IMR-90 (cell line): ENCODE measurements around the gene MYBPC3. TPM values are rescaled to one million over a fixed set of nuclear protein-coding genes. Genes with fewer than 3 reads are reported as not detected.

Source experiments
- ATAC-seq: fragments of 200-7000 bp; cut with Tn5 transposase; 2 replicates; pipeline ENCODE4 v1.9.1; 2020; ENCODE audit warnings: low read depth, mild to moderate bottlenecking, moderate library complexity
- BruUV-seq: library from RNA; stranded (reverse); fragments of 400-500 nt; replicated peaks from 2 replicates; lab custom pipeline; 2021; lab: Mats Ljungman, UMichigan
- CTCF ChIA-PET: fragments of 300-600 bp; formaldehyde crosslinking; extraction: SDS; loops from one replicate; lab custom pipeline; 2021; ENCODE audit warnings: antibody characterized with exemption; lab: Yijun Ruan, JAX
- POLR2A ChIA-PET: fragments of 300-600 bp; sonication (Branson Sonifier 250); formaldehyde crosslinking; loops from one replicate; lab custom pipeline; 2022; ENCODE audit warnings: antibody characterized with exemption; ENCODE audit not compliant: unreplicated experiment; lab: Charles Lee
- DNase-seq: peaks from one replicate; pipeline ENCODE4 v3.0.0; 2013
- H2AFZ ChIP-seq: replicated peaks from 2 replicates; pipeline ENCODE3; 2013; ENCODE audit warnings: low read length, mild to moderate bottlenecking; ENCODE audit not compliant: poor library complexity
- H2AK5ac ChIP-seq: 2 replicates; pipeline ENCODE4 v1.6.1; 2013; ENCODE audit warnings: low read depth, low read length, inconsistent platforms
- H2AK9ac ChIP-seq: replicated peaks from 2 replicates; pipeline ENCODE3; 2013; ENCODE audit warnings: mild to moderate bottlenecking, low read depth, low read length, moderate library complexity; ENCODE audit not compliant: poor library complexity
- H2BK120ac ChIP-seq: 2 replicates; pipeline ENCODE4 v1.6.1; 2013; ENCODE audit warnings: low read depth, low read length, inconsistent platforms
- H2BK15ac ChIP-seq: 3 replicates; pipeline ENCODE4 v1.6.1; 2013; ENCODE audit warnings: low read depth, low read length, inconsistent platforms
- H2BK20ac ChIP-seq: 2 replicates; pipeline ENCODE4 v1.6.1; 2013; ENCODE audit warnings: low read depth, mild to moderate bottlenecking, inconsistent platforms, low read length, moderate library complexity
- H2BK5ac ChIP-seq: 2 replicates; pipeline ENCODE4 v1.6.1; 2013; ENCODE audit warnings: mild to moderate bottlenecking, low read depth, low read length, inconsistent platforms; ENCODE audit not compliant: poor library complexity, severe bottlenecking
- H3K14ac ChIP-seq: replicated peaks from 2 replicates; pipeline ENCODE4 v1.6.1; 2013; ENCODE audit warnings: low read depth, low read length, inconsistent platforms
- H3K18ac ChIP-seq: 2 replicates; pipeline ENCODE4 v1.6.1; 2013; ENCODE audit warnings: low read depth, low read length, control low read depth
- H3K23ac ChIP-seq: 2 replicates; pipeline ENCODE4 v1.6.1; 2013; ENCODE audit warnings: low read depth, low read length, inconsistent platforms
- H3K27ac ChIP-seq: 2 replicates; pipeline ENCODE4 v1.5.1; 2013; ENCODE audit warnings: mild to moderate bottlenecking, control low read depth, low read length; ENCODE audit not compliant: insufficient read depth
- H3K27me3 ChIP-seq: 2 replicates; pipeline ENCODE4 v1.6.1; 2013; ENCODE audit warnings: low read length; ENCODE audit not compliant: control insufficient read depth, insufficient read depth
- H3K36me3 ChIP-seq: 2 replicates; pipeline ENCODE4 v1.6.1; 2013; ENCODE audit warnings: low read length, mixed read lengths; ENCODE audit not compliant: control insufficient read depth, insufficient read depth
- H3K4ac ChIP-seq: 2 replicates; pipeline ENCODE4 v1.6.1; 2013; ENCODE audit warnings: low read depth, low read length, inconsistent platforms
- H3K4me1 ChIP-seq: 2 replicates; pipeline ENCODE4 v1.6.1; 2013; ENCODE audit warnings: low read length, mixed read lengths; ENCODE audit not compliant: control insufficient read depth, insufficient read depth
- H3K4me2 ChIP-seq: 2 replicates; pipeline ENCODE4 v1.6.1; 2013; ENCODE audit warnings: low read depth, mild to moderate bottlenecking, control low read depth, low read length, moderate library complexity
- H3K4me3 ChIP-seq: 2 replicates; pipeline ENCODE4 v1.5.1; 2013; ENCODE audit warnings: low read depth, mild to moderate bottlenecking, control low read depth, low read length, moderate library complexity; ENCODE audit not compliant: insufficient read depth
- H3K56ac ChIP-seq: 2 replicates; pipeline ENCODE4 v1.6.1; 2013; ENCODE audit warnings: low read length, inconsistent platforms; ENCODE audit not compliant: insufficient read depth; ENCODE audit errors: extremely low read depth
- H3K79me1 ChIP-seq, 2 experiments: 2 replicates each; pipeline ENCODE4 v1.6.1; 2013; ENCODE audit warnings: low read length in 2 of 2, inconsistent platforms in 1 of 2, low read depth in 1 of 2
- H3K9ac ChIP-seq: 2 replicates; pipeline ENCODE4 v1.6.1; 2013; ENCODE audit warnings: low read depth, low read length, control low read depth
- H3K9me1 ChIP-seq: 2 replicates; pipeline ENCODE4 v1.6.1; 2013; ENCODE audit warnings: low read length, inconsistent platforms; ENCODE audit not compliant: insufficient read depth
- H3K9me3 ChIP-seq: 2 replicates; pipeline ENCODE4 v1.6.1; 2013; ENCODE audit warnings: low read length; ENCODE audit not compliant: control insufficient read depth, insufficient read depth
- H4K20me1 ChIP-seq: 2 replicates; pipeline ENCODE4 v1.6.1; 2013; ENCODE audit warnings: low read length, inconsistent platforms; ENCODE audit not compliant: insufficient read depth
- H4K5ac ChIP-seq: 2 replicates; pipeline ENCODE4 v1.6.1; 2013; ENCODE audit warnings: mild to moderate bottlenecking, low read depth, low read length, control low read depth
- H4K8ac ChIP-seq, 2 experiments: 2 replicates each; pipeline ENCODE4 v1.6.1; 2013; ENCODE audit warnings: low read depth in 2 of 2, low read length in 2 of 2, control low read depth in 1 of 2, inconsistent platforms in 1 of 2
- H4K91ac ChIP-seq: 2 replicates; pipeline ENCODE4 v1.6.1; 2013; ENCODE audit warnings: low read depth, low read length, inconsistent platforms; ENCODE audit not compliant: insufficient read depth
- CHD1 ChIP-seq: IDR thresholded peaks from 2 replicates; pipeline ENCODE4 v1.6.1; 2012; ENCODE audit warnings: low read depth, low read length, improper control_type of control experiment
- MAFK ChIP-seq: IDR thresholded peaks from 2 replicates; pipeline ENCODE4 v1.6.1; 2012; ENCODE audit warnings: low read depth, low read length, improper control_type of control experiment
- MAZ ChIP-seq: IDR thresholded peaks from 2 replicates; pipeline ENCODE4 v1.6.1; 2012; ENCODE audit warnings: low read depth, mild to moderate bottlenecking, low read length, improper control_type of control experiment, moderate library complexity, borderline replicate concordance
- NFE2L2 ChIP-seq: fragments of 150-350 bp; IDR thresholded peaks from 2 replicates; pipeline ENCODE4 v1.6.1; 2016; ENCODE audit warnings: low read depth, mild to moderate bottlenecking, low read length
- WGBS, 2 experiments: methylation state at CpG; one replicate each; pipeline versions ENCODE4 v1.1.5 to v1.1.7; 2013; ENCODE audit warnings: missing lambda C conversion rate in 2 of 2; ENCODE audit not compliant: insufficient read length in 1 of 2; ENCODE audit errors: extremely low coverage in 2 of 2; 5-methylcytosine and 5-hydroxymethylcytosine counted together
- dilution Hi-C: fragments of 300-500 bp; cut with HindIII; formaldehyde crosslinking; loops from one replicate; pipeline ENCODE4 v1.14.3; 2018; ENCODE audit warnings: low sequenced_read_pairs; ENCODE audit not compliant: unreplicated experiment
- in situ Hi-C: fragments of 300-500 bp; cut with MboI; formaldehyde crosslinking; loops from 3 replicates; pipeline ENCODE4 v1.14.3; 2019; ENCODE audit warnings: low sequenced_read_pairs, inconsistent platforms, mixed read lengths
- intact Hi-C: fragments of 100-400 bp; cut with micrococcal nuclease; formaldehyde crosslinking; loops from 2 replicates; pipeline ENCODE4 v1.10.0; 2022
- polyA plus RNA-seq, 3 experiments: library from polyadenylated mRNA; depleted of rRNA; stranded (reverse); fragments of >200 nt; gene quantifications; 2 replicates each; pipeline ENCODE4 v1.2.3, GENCODE V29; 2012; ENCODE audit warnings: low replicate concordance in 1 of 3
- total RNA-seq: library from RNA; depleted of rRNA; stranded (reverse); fragments of >200 nt; gene quantifications from 2 replicates; pipeline ENCODE4 v1.2.3, GENCODE V29; 2012

MYBPC3 gene
- total and polyA plus RNA-seq, 2 of the 4 experiments (the other 2 are of a cell fraction): not detected

DNA sequence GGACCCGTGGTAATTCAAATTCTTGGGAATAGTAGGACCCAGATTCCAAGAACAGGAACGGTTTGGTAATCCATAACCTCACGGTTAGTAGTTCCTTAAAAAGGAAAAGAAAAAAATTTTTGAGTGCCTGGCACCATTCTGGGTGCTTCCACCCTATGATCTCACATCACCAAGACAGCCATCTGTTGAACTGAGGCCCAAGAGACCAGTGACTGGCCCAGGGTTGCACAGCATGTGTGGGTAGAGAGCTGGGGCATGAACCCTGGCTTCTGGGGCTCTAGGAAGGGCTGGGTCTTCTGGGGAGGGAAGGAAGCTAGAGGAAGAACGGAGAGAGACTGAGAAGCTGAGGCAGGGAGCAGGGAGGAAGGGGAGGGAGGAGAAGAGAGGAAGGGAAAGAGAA lies 30.6 kb upstream of the MYBPC3 start:
- Histone ChIP-seq H2BK5ac (no peak overlapping the region), H3K4me3 (no peak overlapping the region), H2BK120ac (no peak overlapping the region), H4K8ac (no peak overlapping the region), H3K18ac (no peak overlapping the region), H3K27ac (no peak overlapping the region), H3K9me1 (no peaks in the 10 kb centered on the region), H4K20me1 (no peaks in the 10 kb centered on the region), H3K9me3 (no peaks in the 10 kb centered on the region), H2AK5ac (no peak overlapping the region), H2BK20ac (no peak overlapping the region), H3K4me1 (no peaks in the 10 kb centered on the region), H2BK15ac (no peak overlapping the region), H3K36me3 (no peaks in the 10 kb centered on the region), H3K27me3 (peaks cover 7% of the 10 kb centered on the region; the same call in 1 of the 2 replicates), H2AK9ac (no peak overlapping the region), H3K79me1 (no peaks in the 10 kb centered on the region), H3K4me2 (no peak overlapping the region), H2AFZ (no peak overlapping the region), H3K23ac (no peak overlapping the region), H3K56ac (no peak overlapping the region), H3K4ac (no peak overlapping the region), H3K14ac (no peak overlapping the region), H4K5ac (no peak overlapping the region), H3K9ac (no peak overlapping the region), H4K91ac (no peak overlapping the region)
- TF ChIP-seq NFE2L2 (no peak), MAZ (no peak), MAFK (no peak), CHD1 (no peak)
- POLR2A ChIA-PET: no interaction called here
- DNase-seq (no peak), ATAC-seq (no peak)
- CTCF ChIA-PET: no interaction called here
- no TSS peak for BruUV-seq
- dilution Hi-C loops: no loop called here
- WGBS, 2 experiments: 27% methylated on average over 1 of the region's 4 CpGs; no CpG with 5 or more reads in 1 of the 2 experiments
- intact Hi-C loops: no loop called here
- in situ Hi-C loops: no loop called here
